SK-N-SH (cell line): ENCODE measurements around the gene DPRX.

Experiments
- EP300 ChIP-seq, 2 experiments: IDR thresholded peaks; 2 replicates each; pipeline versions ENCODE4 v1.4.0 to v1.6.1; 2012; ENCODE audit warnings: borderline replicate concordance in 1 of 2, low read depth in 1 of 2, low read length in 1 of 2
- EZH2phosphoT487 ChIP-seq: fragments of 200-600 bp; sonication (generic); IDR thresholded peaks from 2 replicates; pipeline ENCODE4 v1.6.1; 2017; ENCODE audit warnings: low read depth, mixed run types, mild to moderate bottlenecking, antibody characterized with exemption, moderate library complexity, borderline replicate concordance
- FOXJ3 ChIP-seq: sonication (generic); formaldehyde crosslinking; IDR thresholded peaks from 2 replicates; pipeline ENCODE4 v1.5.1; 2020; ENCODE audit warnings: mild to moderate bottlenecking, missing genetic modification reagents
- GABPA ChIP-seq: IDR thresholded peaks from 2 replicates; pipeline ENCODE4 v1.4.0; 2012; ENCODE audit warnings: low read depth, mild to moderate bottlenecking
- NFIC ChIP-seq: IDR thresholded peaks from 2 replicates; pipeline ENCODE4 v1.4.0; 2012; ENCODE audit warnings: borderline replicate concordance
- POLR2AphosphoS5 ChIP-seq: IDR thresholded peaks from 2 replicates; pipeline ENCODE4 v1.6.1; 2012; ENCODE audit warnings: low read depth, low read length
- RAD21 ChIP-seq: IDR thresholded peaks from 2 replicates; pipeline ENCODE4 v1.6.1; 2012; ENCODE audit warnings: mild to moderate bottlenecking, low read length
- SMC3 ChIP-seq: IDR thresholded peaks from 2 replicates; pipeline ENCODE4 v1.6.1; 2012; ENCODE audit warnings: low read depth, low read length, improper control_type of control experiment
- TAF1 ChIP-seq: IDR thresholded peaks from 2 replicates; pipeline ENCODE4 v1.6.1; 2012; ENCODE audit warnings: low read depth, mild to moderate bottlenecking, low read length, moderate library complexity, borderline replicate concordance
- TF ChIP-seq, protein P1 (sequence below): fragments of 200-600 bp; sonication (generic); IDR thresholded peaks from 2 replicates; pipeline ENCODE4 v1.6.1; 2017; ENCODE audit warnings: antibody characterized with exemption, mild to moderate bottlenecking, moderate library complexity

DNA sequence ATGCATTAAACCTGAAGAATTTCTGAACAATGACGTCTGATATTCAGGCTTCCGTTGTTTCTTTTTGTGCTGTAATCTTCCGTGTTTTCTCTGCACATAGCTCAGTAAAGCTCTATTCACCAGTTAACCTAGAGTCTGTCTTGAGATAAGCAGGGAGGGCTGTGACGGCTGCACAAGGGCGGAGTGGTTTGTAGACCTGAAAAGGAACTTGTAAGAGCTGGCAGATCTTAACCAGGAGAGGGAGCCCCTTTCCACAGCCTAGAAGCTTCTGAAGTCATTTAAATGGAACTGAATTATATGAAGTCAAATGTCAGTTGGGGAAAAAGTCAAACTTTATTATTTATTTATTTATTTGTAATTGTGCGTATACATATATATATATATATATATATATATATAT lies 27.5 kb downstream of the DPRX start:
- TF ChIP-seq, protein P1, sequence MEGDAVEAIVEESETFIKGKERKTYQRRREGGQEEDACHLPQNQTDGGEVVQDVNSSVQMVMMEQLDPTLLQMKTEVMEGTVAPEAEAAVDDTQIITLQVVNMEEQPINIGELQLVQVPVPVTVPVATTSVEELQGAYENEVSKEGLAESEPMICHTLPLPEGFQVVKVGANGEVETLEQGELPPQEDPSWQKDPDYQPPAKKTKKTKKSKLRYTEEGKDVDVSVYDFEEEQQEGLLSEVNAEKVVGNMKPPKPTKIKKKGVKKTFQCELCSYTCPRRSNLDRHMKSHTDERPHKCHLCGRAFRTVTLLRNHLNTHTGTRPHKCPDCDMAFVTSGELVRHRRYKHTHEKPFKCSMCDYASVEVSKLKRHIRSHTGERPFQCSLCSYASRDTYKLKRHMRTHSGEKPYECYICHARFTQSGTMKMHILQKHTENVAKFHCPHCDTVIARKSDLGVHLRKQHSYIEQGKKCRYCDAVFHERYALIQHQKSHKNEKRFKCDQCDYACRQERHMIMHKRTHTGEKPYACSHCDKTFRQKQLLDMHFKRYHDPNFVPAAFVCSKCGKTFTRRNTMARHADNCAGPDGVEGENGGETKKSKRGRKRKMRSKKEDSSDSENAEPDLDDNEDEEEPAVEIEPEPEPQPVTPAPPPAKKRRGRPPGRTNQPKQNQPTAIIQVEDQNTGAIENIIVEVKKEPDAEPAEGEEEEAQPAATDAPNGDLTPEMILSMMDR, result peak; percentile 37; the same call in 1 of the 2 replicates
- TF ChIP-seq NFIC (no peak), EZH2phosphoT487 (no peak), SMC3 (no peak), FOXJ3 (CRISPR knock-in tag) (no peak), GABPA (no peak), EP300 (IDR thresholded peaks at IDR 0.05; ENCODE audit: borderline replicate concordance in 1 of 2, low read depth in 1 of 2, low read length in 1 of 2) (no peak), POLR2AphosphoS5 (no peak), TAF1 (no peak), RAD21 (peak; percentile 11; the same call in 1 of the 2 replicates)
